Lung microvascular endothelial cell (primary cell): ENCODE data around the gene CLPTM1. TPM values are rescaled to one million over a fixed set of nuclear protein-coding genes. Genes with fewer than 3 reads are reported as not detected.

Experiments used
- DNase-seq, 2 donors: peaks; one replicate each; pipeline versions ENCODE4 v3.0.0 to v3.0.0-alpha.2; 2010; ENCODE audit warnings: low read depth in 2 of 2
- total RNA-seq: library from RNA; depleted of rRNA; stranded (reverse); fragments of >200 nt; gene quantifications from 2 replicates; pipeline ENCODE4 v1.2.1, GENCODE V29; 2014

The CLPTM1 gene
- total RNA-seq, 1 donor from 2014 or later = 46.6 TPM

DNA sequence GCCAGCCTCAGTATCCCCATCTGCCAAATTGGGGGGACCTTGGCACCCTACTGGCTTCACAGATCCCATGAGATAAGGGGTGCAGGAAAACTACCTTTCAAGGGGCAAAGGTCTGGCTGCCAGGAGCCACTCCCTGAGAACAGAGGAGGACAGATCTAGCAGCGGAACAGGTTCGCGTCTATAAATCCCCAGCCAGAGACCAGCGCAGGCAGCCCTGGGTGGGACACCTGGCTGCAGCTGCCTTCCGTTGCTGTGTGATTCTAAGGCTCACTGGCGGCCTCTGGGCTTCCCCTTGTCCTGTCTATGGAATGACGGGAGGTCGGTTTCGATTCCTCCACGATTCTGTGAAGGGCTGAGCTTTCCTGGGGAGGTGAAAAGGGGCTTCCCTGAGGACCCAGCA is 53.4 kb downstream of the CLPTM1 start:
- DNase-seq = no peak

- DNase-seq = no peak
Measured at GRCh38 chr19:45009625-45010255, 54.6 kb downstream of the CLPTM1 start.

GRCh38 chr19:45010306-45010705 is 55.1 kb downstream of the CLPTM1 start:
- DNase-seq = no peak

GRCh38 chr19:45011959-45012358 is 56.8 kb downstream of the CLPTM1 start:
- DNase-seq = no peak

GRCh38 chr19:45016388-45017314 is 61.5 kb downstream of the CLPTM1 start:
- peak; percentile 59 to 78 for DNase-seq

DNA sequence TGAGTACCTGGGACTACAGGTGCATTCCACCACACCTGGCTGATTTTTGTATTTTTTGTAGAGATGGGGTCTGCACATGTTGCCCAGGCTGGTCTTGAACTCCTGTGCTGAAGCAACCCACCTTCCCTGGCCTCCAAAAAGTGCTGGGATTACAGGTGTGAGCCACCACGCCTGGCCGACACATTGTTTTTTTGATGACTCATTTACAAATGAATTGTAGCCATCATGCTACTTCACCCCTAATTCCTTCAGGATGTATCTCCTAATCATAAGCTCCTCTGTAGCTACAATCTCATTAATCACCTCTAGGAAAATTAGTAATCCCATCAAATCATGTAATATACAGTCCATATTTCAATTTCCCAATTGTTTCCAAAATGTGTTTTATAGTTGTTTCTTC is 64.0 kb downstream of the CLPTM1 start:
- no peak for DNase-seq

GRCh38 chr19:45020071-45020470 is 64.9 kb downstream of the CLPTM1 start:
- no peak for DNase-seq

DNA sequence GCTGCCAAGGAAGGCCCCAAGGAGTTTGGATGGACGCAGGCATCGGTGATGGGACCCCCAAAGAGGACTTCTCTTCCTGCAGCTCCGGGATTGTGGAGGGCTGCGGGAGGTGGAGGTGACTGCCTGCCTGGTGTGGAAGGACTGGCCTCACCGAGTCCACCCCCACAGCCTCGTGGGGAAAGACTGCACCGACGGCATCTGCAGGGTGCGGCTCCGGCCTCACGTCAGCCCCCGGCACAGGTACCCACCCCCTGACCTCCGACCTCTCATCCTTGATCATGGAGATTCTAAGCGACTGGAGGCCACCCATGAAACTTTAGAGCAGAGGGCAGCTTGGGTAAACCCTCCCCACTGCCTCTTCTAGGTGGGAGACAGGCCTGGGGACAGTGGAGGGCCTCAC is 66.8 kb downstream of the CLPTM1 start:
- no peak for DNase-seq

DNA sequence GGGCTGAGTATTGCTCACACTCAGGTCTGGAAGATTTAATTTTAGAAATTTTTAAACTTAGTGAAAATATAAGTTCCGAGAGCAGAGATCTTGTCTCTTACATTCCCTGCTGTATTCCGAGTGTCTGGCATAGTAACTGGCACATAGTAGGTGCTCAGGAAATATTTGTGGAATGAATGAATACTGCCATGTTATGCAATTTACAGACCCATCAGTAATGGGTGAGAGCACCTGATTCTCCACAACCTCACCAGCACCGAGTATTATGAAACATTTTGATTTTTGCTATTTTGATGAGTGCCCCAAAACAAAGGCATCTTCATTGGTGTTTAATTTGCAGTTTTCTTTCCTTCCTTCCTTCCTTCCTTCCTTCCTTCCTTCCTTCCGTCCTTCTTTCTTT is 67.9 kb downstream of the CLPTM1 start:
- DNase-seq = no peak

DNA sequence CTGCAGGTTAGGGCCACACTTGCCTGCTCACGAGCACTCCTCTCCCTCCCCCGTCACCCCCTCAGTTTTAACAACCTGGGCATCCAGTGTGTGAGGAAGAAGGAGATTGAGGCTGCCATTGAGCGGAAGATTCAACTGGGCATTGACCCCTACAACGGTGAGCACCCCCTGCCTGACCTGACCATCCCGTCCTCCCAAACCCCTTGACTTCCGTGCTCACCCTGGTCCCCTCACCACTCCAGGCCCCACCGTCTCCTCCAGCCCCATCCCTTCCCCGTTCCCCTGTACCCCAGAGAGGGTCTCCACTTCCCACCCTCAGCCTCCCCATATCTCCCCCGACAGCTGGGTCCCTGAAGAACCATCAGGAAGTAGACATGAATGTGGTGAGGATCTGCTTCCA is 70.1 kb downstream of the CLPTM1 start:
- no peak for DNase-seq

DNA sequence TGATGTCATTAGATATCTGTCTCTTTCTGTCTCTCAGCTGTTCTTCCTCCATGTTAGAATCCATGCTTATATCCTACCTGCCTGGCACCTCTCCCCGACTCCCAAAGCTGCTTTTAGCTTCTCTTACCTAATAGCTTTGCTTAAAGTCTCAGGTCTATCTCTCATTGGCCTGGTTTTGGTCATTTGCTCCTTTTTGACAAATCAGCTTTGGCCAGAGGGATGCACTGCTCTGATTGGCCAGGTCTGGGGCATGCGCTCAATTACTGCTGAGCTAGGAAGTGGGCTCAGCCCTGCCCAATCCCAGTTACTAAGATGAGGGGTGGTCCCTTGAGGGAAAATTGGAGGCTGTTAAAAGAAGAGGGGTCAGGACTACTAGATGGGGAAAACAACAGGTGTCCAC is 72.2 kb downstream of the CLPTM1 start:
- DNase-seq = no peak

DNA sequence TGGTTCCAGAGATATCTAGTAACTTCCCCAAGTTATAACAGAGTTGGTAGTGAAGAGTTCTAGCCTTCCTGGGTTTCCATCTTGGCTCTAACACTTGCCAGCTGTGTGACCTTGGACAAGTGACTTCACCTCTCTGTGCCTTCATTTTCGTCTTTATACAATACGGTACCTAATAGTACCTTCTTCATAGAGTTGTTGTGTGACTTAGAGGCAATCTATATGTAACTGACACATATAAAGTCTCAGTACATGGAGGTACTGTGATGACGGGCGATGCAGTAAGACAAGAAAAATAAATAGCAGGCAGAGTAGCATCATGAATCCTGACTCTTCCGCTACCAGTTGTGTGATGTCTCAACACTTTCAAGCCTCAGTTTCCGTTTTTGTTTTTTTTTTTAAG is 75.6 kb downstream of the CLPTM1 start:
- no peak for DNase-seq

GRCh38 chr19:45032421-45032820 is 77.2 kb downstream of the CLPTM1 start:
- DNase-seq = no peak

DNA sequence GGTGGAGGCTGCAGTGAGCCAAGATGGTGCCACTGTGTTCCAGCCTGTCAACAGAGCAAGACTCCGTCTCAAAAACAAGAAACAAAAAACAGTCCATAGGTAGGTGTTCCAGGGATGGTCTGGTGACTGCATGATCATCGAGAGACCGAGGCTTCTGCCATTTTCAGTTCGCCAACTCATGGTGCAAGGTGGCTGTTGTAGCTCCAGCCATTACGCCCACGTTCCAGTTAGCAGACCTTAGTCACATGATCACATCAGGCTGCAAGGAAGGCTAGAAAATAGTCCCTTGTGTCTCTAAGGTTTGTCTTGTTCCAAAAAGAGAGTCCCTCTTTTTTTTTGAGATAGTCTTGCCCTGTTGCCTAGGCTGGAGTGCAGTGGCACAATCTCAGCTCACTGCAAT is 80.6 kb downstream of the CLPTM1 start:
- no peak for DNase-seq

GRCh38 chr19:45037393-45038169 is 82.4 kb downstream of the CLPTM1 start:
- no peak for DNase-seq

GRCh38 chr19:45038931-45039893 is 84.0 kb downstream of the CLPTM1 start, which contains the start of gene CLASRP:
CLASRP (plus strand) TSS chr19:45039045; CDS start chr19:45040213, 1,168 bp downstream.
- peak; percentile 90 to 94 for DNase-seq

- DNase-seq = no peak
Measured at GRCh38 chr19:45040059-45040771, 85.0 kb downstream of the CLPTM1 start.

DNA sequence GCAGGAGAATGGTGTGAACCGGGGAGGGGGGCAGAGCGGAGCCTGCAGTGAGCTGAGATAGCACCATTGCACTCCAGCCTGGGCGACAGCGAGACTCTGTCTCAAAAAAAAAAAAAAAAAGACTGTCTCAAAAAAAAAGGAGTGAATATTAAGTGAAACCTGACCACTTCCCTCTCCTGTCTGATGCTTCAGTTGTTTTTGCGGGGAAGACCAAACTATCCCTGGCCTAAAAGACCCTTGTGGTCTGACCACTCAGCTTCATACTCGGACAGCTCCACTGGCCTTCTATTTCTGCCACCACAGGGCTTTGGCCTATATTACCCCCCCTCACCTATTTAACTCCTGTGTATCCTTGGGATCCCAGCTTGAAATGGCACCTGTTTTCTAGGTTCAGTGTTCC is 85.9 kb downstream of the CLPTM1 start:
- DNase-seq = no peak
